RPMI8226 (cell line): Measurements from ENCODE around the gene TMEM266.

Source experiments
- DNase-seq: peaks from one replicate; pipeline ENCODE4 v3.0.0-alpha.2; 2015

The TMEM266 gene

DNA sequence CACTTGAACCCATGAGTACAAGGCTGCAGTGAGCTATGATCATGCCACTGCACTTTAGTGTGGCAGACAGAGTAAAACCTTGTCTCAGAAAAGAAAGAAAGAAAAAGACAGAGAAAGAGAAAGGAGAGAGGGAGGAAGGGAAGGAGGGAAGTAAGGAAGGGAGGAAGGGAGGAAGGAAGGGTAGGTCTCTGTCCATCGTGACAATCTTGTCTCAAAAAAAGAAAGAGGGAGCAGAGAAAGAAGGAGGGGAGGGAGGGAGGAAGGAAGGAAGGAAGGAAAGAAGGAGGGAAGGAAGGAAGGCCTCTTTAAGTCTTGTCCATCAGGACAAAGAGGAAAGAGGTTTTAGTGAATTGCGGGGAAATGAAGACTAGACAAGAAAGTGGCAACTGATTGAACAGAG, 129.3 kb downstream of the TMEM266 start:
- DNase-seq, result no peak

DNA sequence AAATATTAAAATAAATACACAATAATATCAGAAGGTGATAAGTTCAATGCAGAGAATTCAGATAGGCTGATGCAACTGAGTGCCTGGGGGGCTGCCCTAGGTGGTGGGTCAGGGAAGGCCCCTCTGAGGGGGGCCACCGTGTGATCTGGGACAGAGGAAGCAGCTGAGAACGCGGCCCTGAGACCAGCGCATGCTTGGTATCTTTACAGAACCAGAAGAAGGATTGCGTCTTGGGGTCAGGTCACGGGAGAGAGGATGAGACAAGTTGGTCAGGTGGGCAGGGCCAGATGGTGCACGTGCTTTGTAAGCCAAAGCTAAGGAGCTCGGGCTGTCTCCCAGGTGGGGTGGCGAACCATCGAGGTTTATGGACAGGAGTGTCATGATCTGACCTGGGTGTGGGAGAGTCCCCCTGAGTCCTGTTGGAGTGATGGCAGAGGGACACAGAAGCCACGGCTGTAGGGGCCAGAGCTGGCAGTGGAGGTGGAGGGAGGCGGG, 130.3 kb downstream of the TMEM266 start:
- DNase-seq, result no peak

DNA sequence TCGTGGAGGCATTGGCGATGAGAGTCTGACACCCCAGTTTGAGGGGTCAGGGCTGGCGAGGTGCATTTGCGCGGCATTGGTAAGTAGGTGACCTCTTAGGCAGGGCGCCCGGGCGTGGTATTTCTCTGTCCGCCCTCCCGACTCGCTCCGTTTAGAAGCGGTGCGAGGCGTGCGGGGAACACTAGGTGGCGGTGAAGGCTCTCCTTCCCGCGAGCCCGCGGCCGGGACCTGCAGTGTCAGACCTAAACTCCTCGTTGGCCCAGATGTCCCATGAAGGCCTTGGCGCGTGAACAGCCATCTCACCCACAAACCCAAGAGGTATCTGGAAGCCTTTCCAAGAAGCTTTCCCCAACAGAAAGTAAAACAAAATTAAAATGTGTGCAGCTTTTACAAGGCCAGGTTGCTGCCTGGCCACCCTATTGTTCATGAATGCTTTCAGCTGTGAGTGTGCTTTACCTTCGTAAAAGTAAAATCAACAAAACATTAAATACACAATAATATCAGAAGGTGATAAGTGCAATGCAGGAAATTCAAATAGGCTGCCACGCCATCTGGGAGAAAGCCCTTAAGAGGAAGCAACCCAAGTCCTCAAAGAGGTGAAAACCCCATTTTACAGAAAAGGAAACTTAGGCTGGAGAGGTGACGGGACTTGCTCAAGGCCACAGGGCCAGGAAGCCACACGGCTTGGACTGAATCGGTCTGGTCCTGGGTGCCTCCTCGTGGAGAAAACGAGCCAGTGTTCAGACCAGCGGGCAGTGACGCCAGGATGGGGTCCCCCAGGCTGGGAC, 131.2 kb downstream of the TMEM266 start:
- DNase-seq, result peak; percentile 91

DNA sequence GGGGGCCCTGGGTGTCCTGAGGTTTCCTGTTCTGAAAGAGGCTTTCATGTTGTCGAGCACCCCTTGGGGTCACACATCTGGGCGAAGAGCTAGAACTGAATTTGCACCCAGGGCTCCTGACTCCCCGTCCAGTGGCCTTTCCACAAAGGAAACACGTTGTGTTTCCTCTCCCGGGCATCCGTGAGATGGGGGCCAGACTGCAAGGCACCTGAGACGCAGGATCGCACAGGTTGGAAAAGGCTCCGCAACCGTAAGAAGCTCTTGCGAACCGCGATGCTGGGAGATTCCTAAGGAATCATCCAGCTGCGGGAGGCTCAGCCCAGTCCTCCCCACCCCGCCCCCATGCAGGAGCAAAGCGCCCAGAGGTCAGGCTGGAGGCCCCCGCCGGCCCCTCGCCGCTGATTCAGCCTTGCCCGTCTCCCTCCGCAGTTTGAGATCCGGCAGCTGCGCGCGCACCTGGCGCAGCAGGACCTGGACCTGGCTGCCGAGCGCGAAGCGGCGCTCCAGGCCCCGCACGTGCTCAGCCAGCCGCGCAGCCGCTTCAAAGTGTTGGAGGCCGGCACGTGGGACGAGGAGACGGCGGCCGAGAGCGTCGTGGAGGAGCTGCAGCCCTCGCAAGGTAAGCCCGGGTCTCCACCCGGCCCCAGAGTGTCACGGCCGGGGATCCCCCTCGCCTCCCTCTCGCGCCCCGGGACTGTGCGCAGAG, 131.9 kb downstream of the TMEM266 start:
- DNase-seq, result no peak

DNA sequence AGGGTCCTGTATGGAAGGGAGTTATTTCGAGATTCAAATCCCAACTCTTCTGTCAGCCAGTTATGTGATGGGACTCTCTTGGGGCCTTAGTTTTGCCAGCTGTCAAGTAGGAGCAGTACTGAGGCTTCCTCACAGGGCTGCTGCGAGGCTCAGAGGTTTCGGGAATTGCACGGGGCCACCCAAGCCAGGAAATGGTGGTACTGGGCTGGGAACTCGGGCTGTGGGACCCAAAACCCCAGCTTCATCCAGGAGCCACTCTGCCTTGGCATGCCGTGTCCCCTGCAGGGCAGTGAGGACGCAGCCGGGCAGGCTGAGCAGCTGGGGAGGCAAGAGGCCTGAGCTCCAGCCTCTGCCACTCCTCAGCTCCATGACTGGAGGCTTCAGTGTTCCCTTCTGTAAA, 132.9 kb downstream of the TMEM266 start:
- no peak for DNase-seq

DNA sequence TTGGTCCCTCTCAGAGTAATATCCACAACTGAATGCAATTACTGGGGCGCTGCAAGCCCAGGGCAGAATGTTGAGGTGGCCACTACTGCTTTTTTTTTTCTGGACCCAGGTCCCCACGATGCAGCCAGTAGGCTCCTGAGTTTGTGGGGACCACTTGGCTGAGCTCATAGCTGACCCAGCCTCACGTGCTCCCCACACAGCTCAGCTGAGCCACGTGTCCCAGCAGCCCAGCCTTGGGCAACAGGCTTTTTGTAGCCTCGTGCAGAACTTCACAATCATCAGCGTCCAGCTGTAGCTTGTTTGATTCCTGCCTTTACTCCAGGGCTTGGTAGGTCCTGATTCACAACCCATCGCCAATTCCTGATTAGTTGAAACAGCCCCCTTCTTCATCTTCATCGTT, 134.1 kb downstream of the TMEM266 start:
- no peak for DNase-seq

DNA sequence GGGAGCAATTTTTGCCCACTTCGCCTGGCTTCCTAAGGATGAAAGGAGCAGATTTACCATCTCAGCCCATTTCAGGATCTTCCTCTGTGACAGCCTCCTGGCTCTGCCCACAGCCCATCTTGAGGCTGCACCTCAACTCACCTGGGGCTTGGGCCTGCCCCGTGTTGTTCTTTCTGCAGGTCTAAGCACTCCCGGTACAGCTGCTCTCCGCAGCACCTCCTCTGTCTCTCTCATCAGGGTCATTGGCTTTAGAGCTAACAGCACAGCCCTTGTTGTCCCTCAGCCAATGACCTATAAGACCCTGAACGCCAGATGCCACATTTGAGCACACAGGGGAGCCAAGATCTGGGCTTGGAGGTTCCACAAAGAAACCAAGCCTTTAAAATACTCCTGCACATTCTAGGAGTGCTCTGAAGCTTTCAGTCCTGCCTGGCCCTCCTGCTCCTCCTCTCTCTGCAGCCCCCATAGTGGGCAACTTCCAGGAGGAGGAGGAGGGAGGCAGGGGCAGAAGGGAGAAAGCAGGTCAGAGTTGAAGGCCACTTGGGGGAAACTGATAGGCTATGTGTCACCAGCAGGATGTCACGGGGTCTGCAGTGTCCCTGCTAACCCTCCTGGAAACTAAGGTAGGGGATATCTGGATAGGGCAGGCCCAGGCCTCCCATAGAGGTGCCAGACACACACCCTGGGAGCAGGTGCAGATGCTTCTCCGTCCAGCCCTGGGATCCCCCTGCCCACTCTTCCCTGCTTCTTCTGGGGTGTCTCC, 135.9 kb downstream of the TMEM266 start:
- DNase-seq, result no peak

DNA sequence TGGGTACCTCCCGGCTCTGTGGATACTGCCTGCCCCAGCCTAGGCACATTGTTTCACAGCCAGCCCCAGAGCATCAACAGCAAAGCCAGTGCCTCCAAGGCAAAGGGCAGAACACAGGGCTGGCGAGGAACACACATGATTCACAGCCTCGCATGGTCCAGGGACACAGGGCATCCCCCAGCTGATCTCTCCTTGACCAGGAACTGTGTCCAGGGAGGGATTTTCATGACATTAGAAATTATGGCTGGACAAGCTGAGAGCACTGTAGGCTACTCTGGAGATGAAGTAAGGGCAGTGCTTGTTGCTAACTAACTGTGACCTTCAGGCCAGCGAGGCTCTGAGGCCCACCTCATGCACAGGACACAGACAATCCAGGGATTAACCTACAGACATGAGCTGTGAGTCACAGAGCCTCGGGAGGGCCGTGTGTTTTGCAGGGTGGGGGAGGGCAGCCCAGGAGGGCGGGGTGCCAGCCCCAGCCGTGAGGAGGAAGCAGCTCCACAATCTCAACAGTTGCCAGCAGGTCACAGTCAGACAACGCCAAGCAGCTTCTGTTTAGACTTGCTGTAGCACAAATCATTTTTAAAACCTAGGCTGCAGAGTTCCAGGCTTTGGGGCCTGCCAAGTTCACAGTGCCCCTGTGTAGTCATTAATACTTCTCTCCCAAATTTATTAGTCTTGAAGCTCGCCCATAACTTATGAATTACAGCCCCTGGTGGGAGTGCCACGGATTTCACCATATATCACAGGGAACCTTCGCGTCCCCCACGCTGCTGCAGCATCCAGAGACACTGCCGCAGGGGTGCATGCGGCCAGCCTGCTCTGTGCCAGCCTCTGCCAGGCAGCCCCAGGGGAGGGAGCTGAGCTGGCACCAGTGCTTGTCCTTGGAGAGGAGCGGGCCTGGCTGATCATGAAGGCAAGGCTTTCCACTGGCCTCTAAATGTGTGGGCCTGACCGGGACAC, 136.8 kb downstream of the TMEM266 start:
- DNase-seq, result peak; percentile 60

DNA sequence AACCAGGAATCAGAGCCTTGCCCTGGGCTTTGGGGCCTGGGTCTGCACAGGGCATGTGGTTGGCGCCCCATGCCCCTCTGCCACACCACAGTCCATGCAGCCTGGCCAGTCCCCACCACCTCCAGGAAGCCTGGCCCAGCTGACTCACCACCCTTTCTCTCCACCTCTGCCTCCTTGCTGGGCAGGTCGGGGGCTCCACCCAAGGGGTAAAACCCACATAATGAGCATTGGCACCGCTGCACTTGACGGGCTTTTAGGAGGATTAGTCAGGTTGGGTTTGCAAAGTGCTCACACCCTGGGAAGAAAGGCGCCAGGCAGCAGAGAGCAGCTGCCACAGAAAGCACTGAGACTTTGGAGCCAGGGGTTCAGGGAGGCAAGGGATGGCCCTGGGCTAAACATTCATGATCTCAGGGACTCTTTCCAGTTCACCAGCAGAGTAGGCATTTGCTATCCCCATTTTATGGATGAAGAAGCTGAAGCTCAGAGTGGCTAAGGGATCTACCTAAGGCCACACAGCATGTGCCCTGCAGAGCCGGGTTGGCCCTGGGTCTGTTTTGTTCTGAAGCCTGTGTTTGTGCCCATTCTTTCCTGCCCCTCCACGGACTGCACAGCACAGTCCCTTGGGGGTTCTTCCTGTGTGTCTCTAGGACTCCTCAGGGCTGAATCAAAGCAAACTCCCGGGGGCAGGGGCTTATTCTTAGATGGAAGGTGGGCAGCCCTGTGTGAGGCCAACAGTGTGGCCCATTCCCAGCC, 138.1 kb downstream of the TMEM266 start:
- no peak for DNase-seq

DNA sequence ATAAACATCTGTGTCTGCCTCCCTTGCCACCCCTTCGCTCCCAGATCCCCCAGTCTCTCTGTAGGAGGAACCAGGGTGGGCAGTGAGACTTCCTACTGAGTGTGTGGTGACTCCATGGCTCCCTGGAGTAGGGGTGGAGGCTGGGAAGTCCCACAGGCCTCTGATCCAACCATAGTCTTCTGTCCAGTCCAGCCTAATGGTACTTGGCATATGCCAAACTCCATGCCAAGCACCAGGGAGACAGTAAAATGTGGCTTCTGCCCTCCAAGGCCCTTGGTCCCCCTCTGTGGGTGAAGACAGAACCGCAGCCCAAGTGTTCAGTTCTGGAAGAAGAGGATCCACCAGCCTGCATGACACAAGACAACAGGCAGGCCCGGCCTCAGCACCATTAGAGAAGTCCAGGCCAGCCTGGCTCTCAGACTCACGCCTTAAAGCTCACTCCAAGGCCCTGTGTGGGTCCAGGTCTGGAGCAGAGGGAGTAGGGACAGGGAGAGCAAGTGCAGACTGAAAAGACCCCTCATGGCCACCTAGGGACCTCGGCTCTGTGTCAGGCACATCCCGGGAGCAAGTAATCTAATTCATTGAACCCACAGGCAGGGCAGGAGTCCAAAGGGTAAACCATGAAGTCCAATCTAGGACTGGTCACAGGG, 138.8 kb downstream of the TMEM266 start:
- DNase-seq, result no peak

DNA sequence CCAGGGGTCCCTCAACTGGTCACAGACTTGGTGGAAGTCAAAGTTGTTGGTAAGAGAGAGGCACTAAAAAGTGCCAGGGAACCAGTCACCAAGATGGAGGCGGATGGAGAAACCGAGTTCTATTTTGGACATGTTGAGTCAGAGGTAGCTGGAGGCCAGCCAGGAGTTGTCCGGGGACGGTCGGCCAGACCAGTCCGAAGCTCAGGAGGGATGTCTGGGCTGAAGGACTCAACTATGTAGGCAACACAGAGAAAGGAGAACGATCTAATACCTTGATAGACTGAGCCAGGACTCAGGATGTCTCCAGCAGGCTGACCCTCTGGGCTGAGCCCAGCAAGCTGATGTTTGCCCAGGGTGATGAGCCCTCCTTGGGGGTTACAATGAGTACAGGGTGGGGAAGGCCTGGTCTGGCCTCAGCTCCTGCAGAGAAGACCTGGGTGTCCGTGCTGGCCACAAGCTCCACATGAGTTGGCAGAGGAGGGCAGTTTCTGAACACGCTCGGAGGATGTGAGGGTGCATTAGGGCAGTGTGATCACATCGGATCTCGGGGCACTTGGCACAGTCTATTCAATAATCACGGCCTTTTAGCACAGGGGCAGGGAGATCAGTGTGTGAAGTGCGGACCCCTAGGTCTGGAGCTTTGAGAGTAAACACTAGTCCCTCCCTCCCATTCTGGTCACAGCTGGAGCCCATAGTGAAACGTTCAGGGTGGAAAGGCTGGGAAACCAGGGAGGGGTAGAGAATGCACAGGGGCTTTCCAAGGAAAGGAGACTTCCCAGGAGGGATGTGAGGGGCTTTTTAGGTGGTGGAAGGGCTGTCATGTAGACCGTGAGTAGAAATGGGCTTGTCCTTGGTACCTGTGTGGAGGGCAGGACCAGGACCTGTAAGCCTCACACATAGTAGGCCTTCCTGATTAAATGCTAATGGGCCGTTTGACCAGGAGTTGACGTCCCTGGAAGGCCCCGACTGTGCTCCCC, 139.6 kb downstream of the TMEM266 start:
- no peak for DNase-seq

DNA sequence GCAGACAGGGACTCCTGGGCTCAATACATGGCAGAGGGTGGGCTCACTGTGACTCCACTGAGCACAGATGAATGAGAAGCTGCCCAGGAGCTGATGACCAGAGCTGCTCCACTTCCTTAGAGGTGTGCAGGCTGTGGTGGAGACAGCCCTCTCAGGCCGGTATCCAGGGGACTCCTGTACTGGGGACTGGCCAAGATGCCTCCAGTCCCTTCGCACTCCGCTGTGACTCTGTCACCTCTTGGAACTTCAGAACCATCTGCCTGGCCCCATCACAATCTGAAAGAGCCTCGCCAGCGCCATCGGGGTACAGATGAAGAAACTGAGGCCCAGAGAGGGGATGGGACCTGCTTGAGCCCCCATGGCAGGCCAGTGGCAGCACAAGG, 140.3 kb downstream of the TMEM266 start:
- DNase-seq, result no peak

DNA sequence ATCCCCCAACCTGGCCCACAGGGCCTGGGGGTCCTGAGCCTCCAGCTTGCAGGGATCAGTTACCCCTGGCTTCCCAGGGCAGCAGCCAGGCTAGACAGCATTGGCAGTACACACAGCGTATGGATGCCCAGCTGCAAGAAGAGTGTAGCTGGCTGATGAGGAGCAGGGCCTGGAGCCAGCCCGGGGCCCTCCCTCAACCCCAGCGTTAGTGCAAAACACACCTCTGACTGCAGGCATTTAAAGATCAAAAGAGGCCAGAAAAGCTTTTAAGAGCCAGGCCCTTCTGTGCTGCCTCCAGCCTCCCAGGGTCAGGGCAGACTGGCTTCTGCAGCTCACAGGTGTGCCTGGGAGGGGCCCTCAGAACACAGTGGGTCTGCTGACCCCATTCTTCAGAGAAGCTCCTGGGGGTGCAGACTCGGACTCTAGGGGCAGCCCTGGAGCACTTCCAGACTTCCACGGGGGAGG, 140.9 kb downstream of the TMEM266 start:
- no peak for DNase-seq

DNA sequence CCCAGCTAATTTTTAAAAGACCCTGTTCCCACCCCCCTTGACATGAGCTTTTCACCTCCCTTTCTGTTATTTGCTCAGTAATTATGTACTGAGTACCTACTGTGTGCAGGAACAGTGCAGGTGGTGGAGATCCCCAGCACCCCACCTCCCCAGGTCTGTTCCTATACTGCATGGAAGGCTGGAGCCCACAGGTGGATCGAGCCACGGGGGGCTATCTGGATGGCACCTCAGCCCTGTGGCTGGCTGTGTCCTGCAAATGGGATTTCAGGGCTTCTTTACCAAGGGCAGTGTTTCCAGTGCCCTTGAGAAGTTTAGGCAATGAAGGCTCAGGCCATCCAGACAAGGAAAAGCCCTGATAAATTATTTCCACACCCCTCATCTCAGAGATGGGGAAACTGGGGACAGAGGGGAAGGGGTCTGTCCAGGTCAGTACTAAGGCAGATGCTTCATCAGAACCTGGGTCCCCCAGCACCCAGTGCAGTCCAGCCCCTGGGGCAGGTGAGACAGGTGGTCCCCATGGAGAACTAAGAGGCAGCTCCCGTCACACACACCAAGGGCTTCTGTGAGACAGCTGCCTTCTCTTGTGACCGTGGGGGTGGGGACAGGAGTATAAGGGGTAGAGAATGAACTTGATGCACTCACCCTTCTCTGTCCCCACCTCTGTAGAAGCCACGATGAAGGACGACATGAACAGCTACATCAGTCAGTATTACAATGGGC, 141.9 kb downstream of the TMEM266 start:
- DNase-seq, result no peak

DNA sequence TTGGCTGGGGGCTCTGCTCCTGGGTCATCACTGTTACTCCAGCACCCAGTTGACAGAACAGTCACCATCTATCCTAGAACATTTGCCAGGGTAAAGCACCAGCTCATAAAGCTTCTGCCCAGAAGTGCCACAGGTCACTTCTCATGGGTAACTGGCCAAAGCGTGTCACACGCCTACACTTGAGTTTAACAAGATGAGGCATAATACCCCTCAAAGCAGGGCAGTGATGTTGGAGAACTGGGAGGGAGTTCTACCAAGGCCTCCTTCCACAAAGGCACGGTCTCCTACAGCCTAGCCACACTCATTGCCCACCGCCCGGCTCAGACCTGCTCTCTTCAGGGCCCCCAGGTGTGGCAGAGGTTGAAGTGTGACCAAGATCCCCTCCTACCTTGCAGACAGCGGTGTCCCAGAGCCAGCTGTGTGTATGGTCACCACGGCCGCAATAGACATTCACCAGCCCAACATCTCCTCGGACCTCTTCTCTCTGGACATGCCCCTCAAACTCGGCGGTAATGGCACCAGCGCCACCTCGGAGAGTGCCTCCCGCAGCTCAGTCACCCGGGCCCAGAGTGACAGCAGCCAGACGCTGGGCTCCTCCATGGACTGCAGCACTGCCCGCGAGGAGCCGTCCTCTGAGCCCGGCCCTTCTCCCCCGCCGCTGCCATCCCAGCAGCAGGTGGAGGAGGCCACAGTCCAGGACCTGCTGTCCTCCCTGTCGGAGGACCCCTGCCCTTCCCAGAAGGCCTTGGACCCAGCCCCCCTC, 143.7 kb downstream of the TMEM266 start:
- DNase-seq, result no peak

DNA sequence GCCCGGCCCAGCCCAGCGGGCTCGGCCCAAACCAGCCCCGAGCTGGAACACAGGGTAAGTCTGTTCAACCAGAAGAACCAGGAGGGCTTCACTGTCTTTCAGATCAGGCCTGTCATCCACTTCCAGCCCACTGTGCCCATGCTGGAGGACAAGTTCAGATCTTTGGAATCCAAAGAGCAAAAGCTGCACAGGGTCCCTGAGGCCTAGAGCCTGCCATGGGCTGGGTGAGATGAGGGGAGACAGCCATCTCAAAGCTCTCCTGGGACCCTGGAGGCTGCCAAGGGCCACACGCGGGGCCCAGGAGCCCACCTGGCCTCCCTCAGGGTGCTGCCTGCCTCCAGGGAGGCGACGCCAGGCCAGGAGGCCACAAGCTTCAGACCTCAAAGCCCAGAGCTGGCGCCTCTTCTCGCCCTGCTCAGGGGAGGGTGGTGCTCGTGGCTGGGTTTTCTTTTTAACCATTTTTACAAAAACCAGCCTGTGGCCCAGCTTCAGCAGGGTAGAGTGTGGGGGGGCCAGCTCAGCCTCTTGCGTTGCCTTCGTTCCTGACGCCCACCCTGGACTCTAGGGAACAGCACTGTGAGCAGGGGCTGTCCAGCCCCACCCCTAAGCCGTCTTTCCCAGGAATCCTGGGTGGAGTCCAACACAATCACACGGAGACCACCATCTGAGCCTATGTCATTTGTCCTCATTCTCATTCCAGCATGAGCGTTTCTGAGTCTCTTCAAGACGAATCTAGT, 144.5 kb downstream of the TMEM266 start:
- DNase-seq, result no peak

DNA sequence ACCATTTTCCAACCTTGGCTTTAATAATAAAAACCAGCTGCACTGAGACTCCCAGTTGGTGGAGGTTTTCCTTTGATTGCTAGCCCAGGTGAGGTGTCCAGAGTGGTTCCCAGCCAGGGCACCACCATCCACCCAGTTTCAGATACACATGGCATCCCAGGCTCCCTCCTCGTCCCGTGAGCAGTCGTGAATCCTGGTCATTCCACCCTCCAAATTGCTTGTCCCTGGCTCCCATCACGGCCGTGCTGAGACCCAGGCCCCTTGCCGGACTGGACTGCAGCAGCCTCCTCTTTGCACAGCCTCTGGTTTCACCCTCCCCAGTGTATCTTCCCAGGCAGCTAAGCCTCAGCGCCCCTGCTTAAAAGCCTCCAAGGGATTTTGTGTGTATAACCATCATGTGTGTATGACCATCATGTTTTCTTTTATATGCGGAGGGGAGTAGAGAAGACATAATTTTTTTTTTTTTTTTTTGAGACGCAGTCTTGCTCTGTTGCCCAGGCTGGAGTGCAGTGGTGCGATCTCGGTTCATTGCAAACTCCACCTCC, 145.2 kb downstream of the TMEM266 start:
- DNase-seq, result no peak
